Adrenal gland (tissue), 5 donors: ENCODE measurements around the gene SLC25A11.
A peak's percentile ranks its signal among the peaks of the same experiment; 100 is the strongest.

ENCODE experiments used
- POLR2A ChIP-seq, 2 donors: fragments of 450-650 bp; IDR thresholded peaks; one replicate each; pipeline ENCODE4 v1.6.1; 2017; ENCODE audit warnings: antibody characterized with exemption in 2 of 2, mild to moderate bottlenecking in 2 of 2, moderate library complexity in 1 of 2
- TF ChIP-seq, protein P1 (sequence below), 6 experiments: fragments of 450-650 bp in 4 of 6; fragments of 200-600 bp in 2 of 6; sonication (generic) in 1 of 6; IDR thresholded peaks; 1 replicate in 5 of 6; 2 replicates in 1 of 6; pipeline versions ENCODE4 v1.5.1 to v1.8.0; 2016 to 2021; ENCODE audit warnings: antibody characterized with exemption in 6 of 6, mild to moderate bottlenecking in 2 of 6, moderate library complexity in 1 of 6
- donor health status: DM: no; HTN: no; CAD: no.

DNA sequence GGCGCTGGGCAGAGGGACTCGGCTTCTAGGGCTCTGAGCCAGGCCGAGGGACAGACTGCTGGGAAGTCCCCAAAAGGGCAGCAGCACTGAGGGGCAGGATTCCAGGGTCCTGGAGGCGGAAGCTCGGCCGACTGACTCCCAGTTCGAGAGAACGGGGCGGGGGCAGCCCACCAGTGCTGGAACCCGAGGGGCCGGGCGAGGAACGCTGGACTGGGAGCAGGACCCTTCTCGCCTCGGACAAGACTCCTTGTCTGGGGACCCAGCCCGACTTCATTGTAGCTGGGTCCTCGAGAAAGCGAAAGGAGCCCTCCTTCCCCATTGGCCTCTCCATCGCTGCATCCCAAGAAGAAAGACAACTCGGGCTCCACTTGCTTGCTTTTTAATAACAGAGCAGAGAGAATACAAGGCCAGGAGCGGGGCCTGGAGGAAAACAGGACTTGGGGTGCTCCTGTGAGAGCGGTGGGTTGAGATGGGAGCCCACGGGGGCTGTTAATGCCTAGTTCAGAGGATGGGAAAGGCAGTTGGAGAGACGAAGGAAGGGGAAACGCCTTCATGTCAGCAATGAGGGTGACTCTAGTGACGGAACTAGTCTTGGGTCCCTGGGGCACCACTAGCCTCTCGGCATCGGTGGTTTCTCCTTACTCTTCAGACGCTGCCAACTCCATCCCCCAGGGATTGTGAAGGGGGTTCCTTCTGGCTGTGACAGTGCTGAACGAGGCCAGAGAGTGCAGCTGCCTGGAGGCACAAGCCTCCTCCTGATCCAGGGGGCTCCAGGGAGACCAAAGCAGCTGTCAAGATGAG, 48.1 kb upstream of the SLC25A11 start:
- TF ChIP-seq, protein P1, sequence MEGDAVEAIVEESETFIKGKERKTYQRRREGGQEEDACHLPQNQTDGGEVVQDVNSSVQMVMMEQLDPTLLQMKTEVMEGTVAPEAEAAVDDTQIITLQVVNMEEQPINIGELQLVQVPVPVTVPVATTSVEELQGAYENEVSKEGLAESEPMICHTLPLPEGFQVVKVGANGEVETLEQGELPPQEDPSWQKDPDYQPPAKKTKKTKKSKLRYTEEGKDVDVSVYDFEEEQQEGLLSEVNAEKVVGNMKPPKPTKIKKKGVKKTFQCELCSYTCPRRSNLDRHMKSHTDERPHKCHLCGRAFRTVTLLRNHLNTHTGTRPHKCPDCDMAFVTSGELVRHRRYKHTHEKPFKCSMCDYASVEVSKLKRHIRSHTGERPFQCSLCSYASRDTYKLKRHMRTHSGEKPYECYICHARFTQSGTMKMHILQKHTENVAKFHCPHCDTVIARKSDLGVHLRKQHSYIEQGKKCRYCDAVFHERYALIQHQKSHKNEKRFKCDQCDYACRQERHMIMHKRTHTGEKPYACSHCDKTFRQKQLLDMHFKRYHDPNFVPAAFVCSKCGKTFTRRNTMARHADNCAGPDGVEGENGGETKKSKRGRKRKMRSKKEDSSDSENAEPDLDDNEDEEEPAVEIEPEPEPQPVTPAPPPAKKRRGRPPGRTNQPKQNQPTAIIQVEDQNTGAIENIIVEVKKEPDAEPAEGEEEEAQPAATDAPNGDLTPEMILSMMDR (IDR thresholded peaks at IDR 0.05), result no peak
- peak in 1 of 2 donors; percentile 3 for TF ChIP-seq POLR2A (IDR thresholded peaks at IDR 0.05)
